Astrocyte (in vitro differentiated cells and primary cell): Measurements from ENCODE around the gene GPRIN1. TPM values are rescaled to one million over a fixed set of nuclear protein-coding genes. Genes with fewer than 3 reads are reported as not detected.

ENCODE experiments used
- DNase-seq: peaks from one replicate; pipeline ENCODE4 v3.0.0-alpha.2; 2010; ENCODE audit warnings: low read depth
- FAIRE-seq: peaks from 2 replicates; lab custom pipeline; 2011; peaks lifted over from hg19 to GRCh38; lab: Jason Lieb, UNC
- H2AFZ ChIP-seq: 2 replicates; pipeline ENCODE4 v1.6.0; 2012; ENCODE audit warnings: low read depth, low read length, inconsistent platforms
- H3K27ac ChIP-seq: 2 replicates; pipeline ENCODE4 v1.5.1; 2011; ENCODE audit warnings: low read depth, low read length, inconsistent platforms
- H3K27me3 ChIP-seq: 2 replicates; pipeline ENCODE4 v1.6.0; 2011; ENCODE audit warnings: low read length, inconsistent platforms; ENCODE audit not compliant: insufficient read depth
- H3K36me3 ChIP-seq: 2 replicates; pipeline ENCODE4 v1.5.1; 2011; ENCODE audit warnings: low read length, inconsistent platforms; ENCODE audit not compliant: insufficient read depth
- H3K4me1 ChIP-seq: 2 replicates; pipeline ENCODE4 v1.5.1; 2011; ENCODE audit warnings: low read length, inconsistent platforms; ENCODE audit not compliant: insufficient read depth
- H3K4me2 ChIP-seq: 2 replicates; pipeline ENCODE4 v1.6.0; 2012; ENCODE audit warnings: low read length, inconsistent platforms
- H3K4me3 ChIP-seq: 2 replicates; pipeline ENCODE4 v1.5.1; 2011; ENCODE audit warnings: low read depth, mild to moderate bottlenecking, low read length, inconsistent platforms; ENCODE audit not compliant: insufficient read depth
- H3K79me2 ChIP-seq: 2 replicates; pipeline ENCODE4 v1.6.0; 2012; ENCODE audit warnings: mild to moderate bottlenecking, low read length, inconsistent platforms; ENCODE audit not compliant: insufficient read depth
- H3K9ac ChIP-seq: 2 replicates; pipeline ENCODE4 v1.6.0; 2012; ENCODE audit warnings: mild to moderate bottlenecking, low read length, inconsistent platforms
- H3K9me3 ChIP-seq: 2 replicates; pipeline ENCODE4 v1.5.1; 2012; ENCODE audit warnings: low read depth, mild to moderate bottlenecking, low read length, inconsistent platforms; ENCODE audit not compliant: insufficient read depth
- H4K20me1 ChIP-seq: 2 replicates; pipeline ENCODE4 v1.6.0; 2012; ENCODE audit warnings: low read length, inconsistent platforms; ENCODE audit not compliant: insufficient read depth
- H3K27ac Mint-ChIP-seq: one replicate; pipeline ENCODE4 v1.8.0; 2021; ENCODE audit warnings: mild to moderate bottlenecking, mixed read lengths; ENCODE audit not compliant: unreplicated experiment
- H3K27me3 Mint-ChIP-seq: one replicate; pipeline ENCODE4 v1.8.0; 2021; ENCODE audit warnings: low read depth, mixed read lengths; ENCODE audit not compliant: unreplicated experiment
- H3K36me3 Mint-ChIP-seq: one replicate; pipeline ENCODE4 v1.8.0; 2021; ENCODE audit warnings: low read depth, mixed read lengths; ENCODE audit not compliant: unreplicated experiment
- H3K4me1 Mint-ChIP-seq: one replicate; pipeline ENCODE4 v1.8.0; 2021; ENCODE audit warnings: low read depth, mixed read lengths; ENCODE audit not compliant: unreplicated experiment
- H3K4me3 Mint-ChIP-seq: one replicate; pipeline ENCODE4 v1.8.0; 2021; ENCODE audit warnings: mild to moderate bottlenecking, moderate library complexity, mixed read lengths; ENCODE audit not compliant: unreplicated experiment
- H3K9me3 Mint-ChIP-seq: one replicate; pipeline ENCODE4 v1.8.0; 2021; ENCODE audit warnings: mild to moderate bottlenecking, mixed read lengths; ENCODE audit not compliant: unreplicated experiment
- EZH2 ChIP-seq: IDR thresholded peaks from 2 replicates; pipeline ENCODE4 v1.6.1; 2012; ENCODE audit warnings: mild to moderate bottlenecking, low read length, inconsistent platforms; ENCODE audit not compliant: insufficient read depth
- total RNA-seq: library from RNA; stranded (reverse); gene quantifications from 2 replicates; pipeline ENCODE4 v1.2.1, GENCODE V29; 2021
- TF ChIP-seq, protein P1 (sequence below): IDR thresholded peaks from 2 replicates; pipeline ENCODE4 v1.5.1; 2011; ENCODE audit warnings: low read depth, mild to moderate bottlenecking, inconsistent platforms, low read length, moderate library complexity; ENCODE audit not compliant: insufficient read depth

Gene GPRIN1
- total RNA-seq, 1 donor from 2014 or later = 6.8 TPM

DNA sequence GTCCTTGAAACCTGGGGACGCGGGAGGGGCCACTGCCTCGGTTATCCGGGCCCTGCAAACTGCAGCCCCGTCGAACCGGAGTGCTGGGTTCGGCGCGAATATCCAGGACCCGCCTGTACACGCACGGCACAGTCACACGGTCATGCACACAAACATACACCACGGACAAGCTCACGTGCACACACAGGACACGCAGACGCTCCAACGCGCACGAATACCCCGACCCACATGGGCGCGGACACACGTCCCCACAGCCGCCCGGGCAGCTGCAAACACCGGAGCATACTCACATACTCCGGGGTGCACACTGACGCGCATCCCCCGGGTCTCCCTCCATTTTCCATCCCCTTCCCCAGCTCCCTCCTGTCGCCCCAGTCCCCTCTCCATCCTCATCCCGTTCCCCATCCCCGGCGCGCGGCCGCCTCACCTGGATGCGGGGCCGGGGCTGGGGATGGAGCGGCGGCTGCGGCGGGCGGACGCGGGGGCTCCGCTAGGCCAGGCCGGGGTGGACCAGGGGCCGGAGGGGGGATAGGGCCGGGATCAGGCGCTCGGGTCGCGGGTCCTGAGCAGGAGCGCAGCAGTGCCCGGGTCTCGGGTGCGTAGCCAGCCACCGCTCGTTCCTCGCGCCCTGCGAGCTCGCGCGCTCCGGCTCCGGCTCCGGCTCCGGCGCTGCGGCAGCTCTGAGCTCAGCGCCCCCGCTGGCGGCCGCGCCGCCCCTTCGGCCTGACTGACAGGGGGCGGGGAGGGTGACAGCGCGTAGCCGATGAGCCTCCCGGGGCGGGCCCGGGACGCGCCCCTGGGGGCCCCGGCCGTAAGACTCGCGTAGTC is 20.1 kb upstream of the GPRIN1 start, which contains the start of the genes EIF4E1B and SNCB:
Gene EIF4E1B, plus strand, starts transcription at position 823 of the 828 bp plus-strand sequence. CDS start 12,113 bp downstream, outside the sequence.
Gene SNCB, minus strand, starts transcription at position 682 of the 828 bp plus-strand sequence. CDS start 880 bp downstream, outside the sequence.
- Histone ChIP-seq H3K27me3 (peaks cover 54% of the 10 kb centered on the region), H3K4me3 (peak within 1 kb of the TSS; percentile 49), H3K4me2 (peak within 1 kb of the TSS; percentile 89), H2AFZ (peak within 1 kb of the TSS; percentile 76), H3K79me2 (no peaks in the 10 kb centered on the region), H4K20me1 (peaks cover 3% of the 10 kb centered on the region), H3K9ac (peak within 1 kb of the TSS; percentile 52), H3K27ac (no peak within 1 kb of the TSS), H3K36me3 (no peaks in the 10 kb centered on the region), H3K4me1 (peaks cover 10% of the 10 kb centered on the region), H3K9me3 (no peaks in the 10 kb centered on the region)
- peaks cover 66% of the 10 kb centered on the region for H3K27me3 Mint-ChIP-seq
- H3K36me3 Mint-ChIP-seq = peaks cover 4% of the 10 kb centered on the region
- DNase-seq (no peak), FAIRE-seq (no peak)
- no peak within 1 kb of the TSS for H3K27ac Mint-ChIP-seq
- H3K4me3 Mint-ChIP-seq = peak within 1 kb of the TSS; percentile 75
- TF ChIP-seq, protein P1, sequence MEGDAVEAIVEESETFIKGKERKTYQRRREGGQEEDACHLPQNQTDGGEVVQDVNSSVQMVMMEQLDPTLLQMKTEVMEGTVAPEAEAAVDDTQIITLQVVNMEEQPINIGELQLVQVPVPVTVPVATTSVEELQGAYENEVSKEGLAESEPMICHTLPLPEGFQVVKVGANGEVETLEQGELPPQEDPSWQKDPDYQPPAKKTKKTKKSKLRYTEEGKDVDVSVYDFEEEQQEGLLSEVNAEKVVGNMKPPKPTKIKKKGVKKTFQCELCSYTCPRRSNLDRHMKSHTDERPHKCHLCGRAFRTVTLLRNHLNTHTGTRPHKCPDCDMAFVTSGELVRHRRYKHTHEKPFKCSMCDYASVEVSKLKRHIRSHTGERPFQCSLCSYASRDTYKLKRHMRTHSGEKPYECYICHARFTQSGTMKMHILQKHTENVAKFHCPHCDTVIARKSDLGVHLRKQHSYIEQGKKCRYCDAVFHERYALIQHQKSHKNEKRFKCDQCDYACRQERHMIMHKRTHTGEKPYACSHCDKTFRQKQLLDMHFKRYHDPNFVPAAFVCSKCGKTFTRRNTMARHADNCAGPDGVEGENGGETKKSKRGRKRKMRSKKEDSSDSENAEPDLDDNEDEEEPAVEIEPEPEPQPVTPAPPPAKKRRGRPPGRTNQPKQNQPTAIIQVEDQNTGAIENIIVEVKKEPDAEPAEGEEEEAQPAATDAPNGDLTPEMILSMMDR = no peak
- peak; percentile 88 for TF ChIP-seq EZH2
- peaks cover 21% of the 10 kb centered on the region for H3K4me1 Mint-ChIP-seq
- H3K9me3 Mint-ChIP-seq = peaks cover under 1% of the 10 kb centered on the region

DNA sequence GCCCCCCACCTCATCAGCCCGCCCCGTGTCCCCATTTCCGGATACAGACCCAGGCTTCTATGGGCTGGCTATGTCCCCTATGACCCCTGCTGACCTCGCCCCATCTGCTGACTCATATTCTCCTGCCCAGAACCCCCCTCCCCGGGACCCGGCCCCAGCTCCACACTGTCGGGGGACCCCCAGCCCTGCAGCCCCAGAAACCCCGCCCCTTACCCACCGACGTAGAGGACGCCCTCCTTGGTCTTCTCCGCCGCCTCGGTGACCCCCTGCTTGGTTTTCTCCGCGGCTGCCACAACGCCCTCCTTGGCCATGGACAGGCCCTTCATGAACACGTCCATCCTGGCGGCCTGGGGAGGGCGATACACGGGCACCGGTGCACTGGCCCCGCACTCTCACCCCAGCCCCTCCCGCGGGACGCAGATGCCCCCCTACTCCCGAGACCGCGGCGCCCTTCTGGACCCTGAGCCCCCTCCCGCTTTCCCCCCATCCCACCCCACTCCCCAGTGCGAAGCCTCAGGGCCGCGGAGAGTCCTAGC is 19.4 kb upstream of the GPRIN1 start:
- TF ChIP-seq, protein P1 = no peak
- TF ChIP-seq EZH2 = no peak
- no peak overlapping the region for H3K27ac ChIP-seq
- no peak overlapping the region for H3K27ac Mint-ChIP-seq
- peaks cover 21% of the 10 kb centered on the region for H3K4me1 Mint-ChIP-seq
- no peaks in the 10 kb centered on the region for H3K36me3 ChIP-seq
- no peak overlapping the region for H3K9ac ChIP-seq
- H3K27me3 Mint-ChIP-seq = peaks cover 66% of the 10 kb centered on the region
- H3K4me3 ChIP-seq = no peak overlapping the region
- FAIRE-seq (no peak), DNase-seq (no peak)
- peak overlapping the region; percentile 75 for H3K4me3 Mint-ChIP-seq
- peaks cover 55% of the 10 kb centered on the region for H3K27me3 ChIP-seq
- no peak overlapping the region for H2AFZ ChIP-seq
- no peaks in the 10 kb centered on the region for H3K9me3 ChIP-seq
- peaks cover 3% of the 10 kb centered on the region for H4K20me1 ChIP-seq
- peaks cover 10% of the 10 kb centered on the region for H3K4me1 ChIP-seq
- H3K79me2 ChIP-seq = no peaks in the 10 kb centered on the region
- H3K9me3 Mint-ChIP-seq = no peaks in the 10 kb centered on the region
- H3K36me3 Mint-ChIP-seq = peaks cover 4% of the 10 kb centered on the region
- H3K4me2 ChIP-seq = peak overlapping the region; percentile 89
